Measurements from ENCODE around the gene CELSR1.

- TF ChIP-seq POLR2AphosphoS5 (IDR thresholded peaks at IDR 0.05): no peak
- no peak for TF ChIP-seq POLR2A (IDR thresholded peaks at IDR 0.05)
- TF ChIP-seq CTCF (IDR thresholded peaks at IDR 0.05 in 8 of 11, conservative IDR thresholded peaks at IDR 0.05 in 3 of 11): no peak
These were observed 218.8 kb downstream of the CELSR1 start for GRCh38 chr22:46318576-46318975.

All from spleen (tissue), 7 donors.